K562 (cell line): ENCODE measurements around the gene KCTD1. TPM values are rescaled to one million over a fixed set of nuclear protein-coding genes. Genes with fewer than 3 reads are reported as not detected.

Experiments used
- ATAC-seq: fragments of 200-7000 bp; cut with Tn5 transposase; 3 replicates; pipeline ENCODE4 v1.9.1; 2020; ENCODE audit warnings: moderate library complexity
- BruUV-seq: library from RNA; stranded (reverse); fragments of 400-500 nt; replicated peaks from 2 replicates; lab custom pipeline; 2021; lab: Mats Ljungman, UMichigan
- CTCF ChIA-PET: fragments of 300-600 bp; formaldehyde crosslinking; extraction: SDS; loops from one replicate; lab custom pipeline; 2021; ENCODE audit warnings: low intra/inter-chr PET ratio; lab: Yijun Ruan, JAX
- POLR2A ChIA-PET: fragments of 300-600, 350-650 bp; sonication (Branson Sonifier 250); formaldehyde crosslinking; extraction: SDS; loops from one replicate; lab custom pipeline; 2021; ENCODE audit warnings: antibody characterized with exemption, inconsistent platforms; lab: Yijun Ruan, JAX
- DNase-seq, 4 experiments: peaks; one replicate each; pipeline versions ENCODE4 v3.0.0 to v3.0.0-alpha.2; 2011 to 2018; ENCODE audit warnings: low spot score in 3 of 4, mixed read lengths in 3 of 4; ENCODE audit errors: extremely low read depth in 1 of 4
- FAIRE-seq: peaks from 2 replicates; lab custom pipeline; 2011; peaks lifted over from hg19 to GRCh38; lab: Jason Lieb, UNC
- H2AFZ ChIP-seq: 2 replicates; pipeline ENCODE4 v1.6.0; 2011; ENCODE audit warnings: low read depth, low read length, control low read depth, inconsistent platforms
- H3K27ac ChIP-seq: fragments of 200-600 bp; 3 replicates; pipeline ENCODE4 v1.8.0; 2011; ENCODE audit warnings: low read depth, mild to moderate bottlenecking, control low read depth, inconsistent platforms, low read length, moderate library complexity, mixed read lengths; ENCODE audit errors: extremely low read depth
- H3K27me3 ChIP-seq, 2 experiments: fragments of 300-600 bp in 1 of 2; 2 replicates in 1 of 2; 3 replicates in 1 of 2; pipeline versions ENCODE4 v1.6.0 to v1.8.0; 2011; ENCODE audit warnings: inconsistent platforms in 2 of 2, low read length in 2 of 2, mild to moderate bottlenecking in 1 of 2, mixed read lengths in 1 of 2, moderate library complexity in 1 of 2; ENCODE audit not compliant: control insufficient read depth in 2 of 2, insufficient read depth in 2 of 2
- H3K36me3 ChIP-seq: fragments of 300-600 bp; 3 replicates; pipeline ENCODE4 v1.8.0; 2011; ENCODE audit warnings: mild to moderate bottlenecking, low read length, inconsistent platforms; ENCODE audit not compliant: control insufficient read depth, insufficient read depth
- H3K4me1 ChIP-seq, 2 experiments: fragments of 200-600 bp in 1 of 2; replicated peaks in 1 of 2; 2 replicates in 1 of 2; 3 replicates in 1 of 2; pipeline versions ENCODE4 v1.5.1 to v1.8.0; 2011; ENCODE audit warnings: inconsistent platforms in 2 of 2, low read length in 2 of 2, mild to moderate bottlenecking in 1 of 2, mixed read lengths in 1 of 2, moderate library complexity in 1 of 2; ENCODE audit not compliant: control insufficient read depth in 2 of 2, insufficient read depth in 2 of 2
- H3K4me2 ChIP-seq: 2 replicates; pipeline ENCODE4 v1.6.1; 2011; ENCODE audit warnings: low read length, control low read depth, inconsistent platforms, mixed read lengths; ENCODE audit not compliant: insufficient read depth
- H3K4me3 ChIP-seq: fragments of 200-600 bp; sonication (generic), shearing (Covaris generic); 2 replicates; pipeline ENCODE4 v1.5.1; 2016; ENCODE audit warnings: control low read depth, inconsistent platforms
- H3K79me2 ChIP-seq: fragments of 200-600 bp; 3 replicates; pipeline ENCODE4 v1.8.0; 2011; ENCODE audit warnings: low read length, inconsistent platforms; ENCODE audit not compliant: control insufficient read depth, insufficient read depth
- H3K9ac ChIP-seq, 2 experiments: 2 replicates each; pipeline versions ENCODE4 v1.6.0 to v1.6.1; 2011; ENCODE audit warnings: low read depth in 2 of 2, low read length in 2 of 2, control low read depth in 1 of 2, inconsistent platforms in 1 of 2, mild to moderate bottlenecking in 1 of 2, mixed read lengths in 1 of 2; ENCODE audit not compliant: insufficient read depth in 1 of 2
- H3K9me1 ChIP-seq: one replicate; pipeline ENCODE4 v1.6.0; 2011; ENCODE audit warnings: inconsistent platforms, mild to moderate bottlenecking, low read length, moderate library complexity; ENCODE audit not compliant: control insufficient read depth, insufficient read depth
- H3K9me3 ChIP-seq: replicated peaks from 2 replicates; pipeline ENCODE4 v1.5.1; 2011; ENCODE audit warnings: low read depth, low read length, inconsistent platforms; ENCODE audit not compliant: control insufficient read depth, insufficient read depth
- H4K20me1 ChIP-seq: replicated peaks from 2 replicates; pipeline ENCODE4 v1.6.1; 2011; ENCODE audit warnings: low read length, inconsistent platforms, mixed read lengths; ENCODE audit not compliant: control insufficient read depth, insufficient read depth
- CGGBP1 ChIP-seq: fragments of 250-450 bp; sonication (Bioruptor Pico); IDR thresholded peaks from 2 replicates; pipeline ENCODE4 v1.9.0; 2021; ENCODE audit warnings: mild to moderate bottlenecking
- FOXA1 ChIP-seq: fragments of 450-650 bp; IDR thresholded peaks from 2 replicates; pipeline ENCODE4 v1.6.1; 2016; ENCODE audit warnings: mild to moderate bottlenecking, borderline replicate concordance
- HDAC6 ChIP-seq: IDR thresholded peaks from 2 replicates; pipeline ENCODE4 v1.6.1; 2012; ENCODE audit warnings: low read depth, mild to moderate bottlenecking, control low read depth, inconsistent platforms, low read length, moderate library complexity
- SLC30A9 ChIP-seq: fragments of 250-450 bp; sonication (Bioruptor Pico); IDR thresholded peaks from 2 replicates; pipeline ENCODE4 v1.8.0; 2022; ENCODE audit warnings: mild to moderate bottlenecking, moderate library complexity
- SNIP1 ChIP-seq: fragments of 450-650 bp; IDR thresholded peaks from 2 replicates; pipeline ENCODE4 v1.7.1; 2017; ENCODE audit warnings: low read depth, mild to moderate bottlenecking
- ZBTB26 ChIP-seq: fragments of 450-650 bp; formaldehyde crosslinking; IDR thresholded peaks from 2 replicates; pipeline ENCODE4 v1.4.0; 2022; ENCODE audit warnings: missing genetic modification characterization
- ZNF175 ChIP-seq: fragments of 200-800 bp; sonication (Bioruptor generic); IDR thresholded peaks from 2 replicates; pipeline ENCODE4 v1.6.1; 2016; ENCODE audit warnings: low read depth, mild to moderate bottlenecking, missing genetic modification characterization, missing compliant biosample characterization
- WGBS: fragments of 100-300 bp; shearing (Covaris generic); methylation state at CpG from one replicate; pipeline ENCODE4 v1.1.6; 2016; ENCODE audit warnings: low coverage, mixed read lengths; ENCODE audit not compliant: insufficient coverage; ENCODE audit errors: missing lambda C conversion rate; 5-methylcytosine and 5-hydroxymethylcytosine counted together
- in situ Hi-C: fragments of 300-500 bp; cut with MboI; formaldehyde crosslinking; loops from 4 replicates; pipeline ENCODE4 v1.15.0; 2018; ENCODE audit warnings: inconsistent platforms, mixed read lengths
- intact Hi-C: fragments of 100-400 bp; cut with micrococcal nuclease; formaldehyde crosslinking; loops from 2 replicates; pipeline ENCODE4 v1.14.2; 2022
- polyA plus RNA-seq, 8 experiments: library from polyadenylated mRNA; depleted of rRNA in 4 of 8; stranded (reverse) in 5 of 8; unstranded in 3 of 8; fragments of >200 nt; fragmentation: Nextera tagmentation in 2 of 8; fragmentation: Illumina TruSeq in 1 of 8; extraction: Ambion mirVana in 2 of 8; extraction: Trizol in 1 of 8; gene quantifications; 2 replicates each; pipeline versions ENCODE4 v1.2.1 to v1.2.3, GENCODE V29; 2011 to 2014; ENCODE audit warnings: inconsistent platforms in 1 of 8, missing spikeins in 1 of 8
- total RNA-seq, 7 experiments: library from RNA; depleted of rRNA in 6 of 7; stranded (reverse); fragments of >200 nt in 6 of 7; fragmentation: Illumina TruSeq in 2 of 7; extraction: Trizol in 2 of 7; gene quantifications; 2 replicates each; pipeline versions ENCODE4 v1.2.1 to v1.2.3, GENCODE V29; 2011 to 2021; ENCODE audit warnings: low replicate concordance in 1 of 7

The KCTD1 gene
- total and polyA plus RNA-seq, 9 of the 15 experiments (the other 6 are each of a cell fraction or from before 2014, with no cell fraction given): not detected

GRCh38 chr18:26458526-26459232 is 89.7 kb downstream of the KCTD1 start:
- POLR2A ChIA-PET: interaction anchor here (0.5 to 1.5 kb wide), 3 partner anchors 18 to 1470 kb away, joined by 3 to 4 read pairs (median 3); no protein-coding TSS in a partner anchor
- WGBS: 1% methylated on average over 9 of the region's 9 CpGs
- CTCF ChIA-PET: no interaction called here
- in situ Hi-C loops: no loop called here
- Histone ChIP-seq H3K9ac (no peak overlapping the region), H3K4me2 (no peak overlapping the region), H4K20me1 (no peaks in the 10 kb centered on the region), H3K79me2 (no peaks in the 10 kb centered on the region), H3K27ac (no peak overlapping the region)
- no TSS peak for BruUV-seq
- TF ChIP-seq SNIP1: no peak
- TF ChIP-seq FOXA1: no peak
- TF ChIP-seq SLC30A9 (CRISPR knock-in tag): no peak
- TF ChIP-seq HDAC6: no peak
- TF ChIP-seq ZNF175 (CRISPR knock-in tag): no peak
- TF ChIP-seq CGGBP1: no peak
- no peak for TF ChIP-seq ZBTB26 (CRISPR knock-in tag)
- TF ChIP-seq, all 486 proteins: peak for 0
- H3K27me3 ChIP-seq: peaks cover 5 to 33% of the 10 kb centered on the region in 2 experiments; a peak in 2 of 5 replicates
- no peaks in the 10 kb centered on the region for H3K36me3 ChIP-seq
- DNase-seq: no peak
- H3K4me3 ChIP-seq: no peak overlapping the region
- ATAC-seq: peak; percentile 9; the same call in 2 of the 3 replicates
- H3K4me1 ChIP-seq: peaks cover 0 to 3% of the 10 kb centered on the region in 2 experiments; a peak in 1 of 5 replicates
- FAIRE-seq: no peak
- H2AFZ ChIP-seq: no peak overlapping the region
- no peaks in the 10 kb centered on the region for H3K9me1 ChIP-seq
- no peaks in the 10 kb centered on the region for H3K9me3 ChIP-seq
- intact Hi-C loops: loop anchor here (5.0 to 10.0 kb wide), 2 partner anchors 154 to 189 kb away; no protein-coding TSS in a partner anchor
